ENCODE results near the gene IFNLR1.

DNA sequence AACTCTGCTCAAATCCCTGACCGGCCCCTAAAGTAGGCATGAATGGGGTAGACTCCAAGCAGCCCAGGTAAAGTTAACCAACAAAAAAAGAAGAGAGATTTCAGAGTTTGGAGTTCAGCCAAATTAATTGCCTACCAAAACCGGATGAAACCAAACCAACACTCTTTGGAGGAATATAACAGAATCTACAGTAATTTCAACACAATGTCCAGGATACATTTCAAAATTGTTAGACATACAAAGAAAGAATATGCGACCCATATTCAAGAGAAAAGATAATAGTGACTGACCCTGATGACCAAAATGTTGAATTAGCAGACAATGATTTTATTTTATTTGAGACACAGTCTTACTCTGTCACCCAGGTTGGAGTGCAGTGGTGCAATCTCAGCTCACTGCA lies 56.7 kb downstream of the IFNLR1 start:
- TF ChIP-seq EZH2 (IDR thresholded peaks at IDR 0.05; ENCODE audit: borderline replicate concordance) (no peak), EZH2phosphoT487 (IDR thresholded peaks at IDR 0.05; ENCODE audit: low read depth, severe bottlenecking, unreplicated experiment) (no peak)
- TF ChIP-seq, protein P1, sequence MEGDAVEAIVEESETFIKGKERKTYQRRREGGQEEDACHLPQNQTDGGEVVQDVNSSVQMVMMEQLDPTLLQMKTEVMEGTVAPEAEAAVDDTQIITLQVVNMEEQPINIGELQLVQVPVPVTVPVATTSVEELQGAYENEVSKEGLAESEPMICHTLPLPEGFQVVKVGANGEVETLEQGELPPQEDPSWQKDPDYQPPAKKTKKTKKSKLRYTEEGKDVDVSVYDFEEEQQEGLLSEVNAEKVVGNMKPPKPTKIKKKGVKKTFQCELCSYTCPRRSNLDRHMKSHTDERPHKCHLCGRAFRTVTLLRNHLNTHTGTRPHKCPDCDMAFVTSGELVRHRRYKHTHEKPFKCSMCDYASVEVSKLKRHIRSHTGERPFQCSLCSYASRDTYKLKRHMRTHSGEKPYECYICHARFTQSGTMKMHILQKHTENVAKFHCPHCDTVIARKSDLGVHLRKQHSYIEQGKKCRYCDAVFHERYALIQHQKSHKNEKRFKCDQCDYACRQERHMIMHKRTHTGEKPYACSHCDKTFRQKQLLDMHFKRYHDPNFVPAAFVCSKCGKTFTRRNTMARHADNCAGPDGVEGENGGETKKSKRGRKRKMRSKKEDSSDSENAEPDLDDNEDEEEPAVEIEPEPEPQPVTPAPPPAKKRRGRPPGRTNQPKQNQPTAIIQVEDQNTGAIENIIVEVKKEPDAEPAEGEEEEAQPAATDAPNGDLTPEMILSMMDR (IDR thresholded peaks at IDR 0.05; ENCODE audit: poor library complexity): no peak
